Coronary artery (tissue), 2 donors: Measurements from ENCODE around the gene NAA60.
"Not testable (repeated sequence)": the region's sequence is repeated elsewhere in the genome, so short reads cannot be mapped to it uniquely, and the experiment has no call there.

Experiments
- DNase-seq: peaks from one replicate; pipeline ENCODE4 v3.0.0-alpha.2; 2017; ENCODE audit warnings: low spot score
- H3K27ac ChIP-seq, 2 donors: fragments of 200-600 bp; sonication (generic); one replicate each; pipeline ENCODE4 v1.5.1; 2016 to 2019
- H3K4me3 ChIP-seq: fragments of 200-600 bp; sonication (generic); 2 replicates; pipeline ENCODE4 v1.5.1; 2016; ENCODE audit warnings: mild to moderate bottlenecking, moderate library complexity
- TF ChIP-seq, protein P1 (sequence below): fragments of 200-600 bp; sonication (generic); IDR thresholded peaks from one replicate; pipeline ENCODE4 v1.5.1; 2019; ENCODE audit warnings: antibody characterized with exemption

NAA60 gene

GRCh38 chr16:3520841-3521240, 77.4 kb downstream of the NAA60 start:
- no peak for DNase-seq
- TF ChIP-seq, protein P1, sequence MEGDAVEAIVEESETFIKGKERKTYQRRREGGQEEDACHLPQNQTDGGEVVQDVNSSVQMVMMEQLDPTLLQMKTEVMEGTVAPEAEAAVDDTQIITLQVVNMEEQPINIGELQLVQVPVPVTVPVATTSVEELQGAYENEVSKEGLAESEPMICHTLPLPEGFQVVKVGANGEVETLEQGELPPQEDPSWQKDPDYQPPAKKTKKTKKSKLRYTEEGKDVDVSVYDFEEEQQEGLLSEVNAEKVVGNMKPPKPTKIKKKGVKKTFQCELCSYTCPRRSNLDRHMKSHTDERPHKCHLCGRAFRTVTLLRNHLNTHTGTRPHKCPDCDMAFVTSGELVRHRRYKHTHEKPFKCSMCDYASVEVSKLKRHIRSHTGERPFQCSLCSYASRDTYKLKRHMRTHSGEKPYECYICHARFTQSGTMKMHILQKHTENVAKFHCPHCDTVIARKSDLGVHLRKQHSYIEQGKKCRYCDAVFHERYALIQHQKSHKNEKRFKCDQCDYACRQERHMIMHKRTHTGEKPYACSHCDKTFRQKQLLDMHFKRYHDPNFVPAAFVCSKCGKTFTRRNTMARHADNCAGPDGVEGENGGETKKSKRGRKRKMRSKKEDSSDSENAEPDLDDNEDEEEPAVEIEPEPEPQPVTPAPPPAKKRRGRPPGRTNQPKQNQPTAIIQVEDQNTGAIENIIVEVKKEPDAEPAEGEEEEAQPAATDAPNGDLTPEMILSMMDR, result no peak
- Histone ChIP-seq H3K27ac (no peak overlapping the region), H3K4me3 (no peak overlapping the region)

DNA sequence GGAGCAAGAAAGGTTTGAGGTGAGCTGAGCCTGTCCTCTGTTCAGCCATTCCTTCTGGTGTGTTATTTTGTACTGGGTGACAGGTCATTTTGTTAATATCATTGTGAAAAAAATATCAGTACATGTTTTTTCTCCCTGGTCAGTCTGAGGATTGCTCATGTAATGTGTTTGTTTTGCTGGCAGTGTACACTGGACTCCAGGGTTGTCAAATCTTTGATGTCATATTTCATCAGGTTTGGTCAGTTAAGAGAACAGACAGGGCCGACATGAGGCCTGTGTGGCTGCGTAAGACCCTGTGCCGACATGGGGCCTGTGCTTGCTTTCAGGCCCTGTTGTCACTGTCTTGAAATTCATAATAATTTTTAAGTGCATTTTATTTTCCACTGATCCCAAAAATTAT, 79.8 kb downstream of the NAA60 start:
- TF ChIP-seq, protein P1, result no peak
- no peak for DNase-seq

DNA sequence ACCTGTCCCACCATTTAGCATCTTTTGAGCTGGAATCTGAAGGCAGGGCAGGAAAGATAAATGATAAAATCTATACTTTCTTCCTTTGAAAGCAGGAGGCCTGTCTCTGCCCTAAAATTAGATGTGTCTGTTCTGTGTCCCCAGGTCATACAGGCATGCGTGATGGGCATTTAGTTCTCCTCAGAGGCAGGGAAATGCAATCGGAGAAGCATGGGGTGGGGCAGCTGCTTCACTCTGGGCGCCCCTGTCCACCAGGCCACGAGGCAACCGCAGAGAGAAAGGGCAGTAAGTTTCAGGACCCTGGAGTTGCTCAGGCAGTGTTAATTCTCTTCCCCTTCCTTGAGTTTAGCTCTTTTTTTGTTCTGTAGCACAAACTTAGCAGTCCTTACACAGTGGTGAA, 82.5 kb downstream of the NAA60 start:
- H3K27ac ChIP-seq, result no peak overlapping the region
- TF ChIP-seq, protein P1, result no peak
- H3K4me3 ChIP-seq, result no peak overlapping the region
- DNase-seq, result no peak

More for the DNA sequence above, 79.8 kb downstream of the NAA60 start:
- no peak overlapping the region for H3K4me3 ChIP-seq
- H3K27ac ChIP-seq, result no peak overlapping the region

- not testable (repeated sequence) for H3K4me3 ChIP-seq, DNase-seq, H3K27ac ChIP-seq
- TF ChIP-seq, protein P1, result peak; percentile 56
These were observed 83.8 kb downstream of the NAA60 start for GRCh38 chr16:3527216-3527829.

DNA sequence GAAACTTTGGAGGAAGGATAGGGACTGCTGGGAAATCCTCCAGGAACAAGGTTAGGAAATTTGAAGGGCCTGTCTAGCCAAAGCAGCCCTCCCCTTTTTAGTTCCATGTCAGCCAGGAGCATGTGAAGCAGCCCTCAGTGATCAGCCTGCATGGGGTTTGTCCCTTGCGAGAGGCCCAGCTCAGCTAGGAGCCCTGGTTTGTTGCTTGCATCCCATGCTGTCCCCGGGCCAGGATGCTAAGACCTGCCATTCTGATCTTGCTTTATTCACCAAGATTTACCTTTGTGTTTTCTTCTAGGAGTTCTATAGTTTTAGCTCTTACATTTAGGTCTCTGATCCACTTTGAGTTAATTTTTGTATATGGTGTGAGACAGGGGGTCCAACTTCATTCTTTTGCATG, 84.9 kb downstream of the NAA60 start:
- Histone ChIP-seq H3K27ac (no peak overlapping the region), H3K4me3 (no peak overlapping the region)
- TF ChIP-seq, protein P1, result no peak
- no peak for DNase-seq

DNA sequence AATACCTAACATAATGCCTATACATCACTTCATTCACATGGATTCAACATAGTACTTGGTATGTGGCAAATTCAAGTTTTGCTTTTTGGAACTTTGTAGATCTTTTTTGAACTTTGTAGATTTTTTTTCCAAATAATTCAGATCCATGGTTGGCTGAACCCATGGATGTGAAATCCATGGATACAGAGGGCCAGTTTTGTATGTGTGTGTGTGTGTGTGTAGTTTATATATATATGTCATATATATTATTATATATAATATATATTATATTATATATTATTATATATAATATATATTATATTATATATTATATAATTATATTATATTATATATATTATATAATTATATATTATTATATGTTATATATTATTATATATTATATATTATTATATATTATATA, 85.7 kb downstream of the NAA60 start:
- Histone ChIP-seq H3K4me3 (no peak overlapping the region), H3K27ac (no peak overlapping the region)
- no peak for DNase-seq
- TF ChIP-seq, protein P1, result no peak

DNA sequence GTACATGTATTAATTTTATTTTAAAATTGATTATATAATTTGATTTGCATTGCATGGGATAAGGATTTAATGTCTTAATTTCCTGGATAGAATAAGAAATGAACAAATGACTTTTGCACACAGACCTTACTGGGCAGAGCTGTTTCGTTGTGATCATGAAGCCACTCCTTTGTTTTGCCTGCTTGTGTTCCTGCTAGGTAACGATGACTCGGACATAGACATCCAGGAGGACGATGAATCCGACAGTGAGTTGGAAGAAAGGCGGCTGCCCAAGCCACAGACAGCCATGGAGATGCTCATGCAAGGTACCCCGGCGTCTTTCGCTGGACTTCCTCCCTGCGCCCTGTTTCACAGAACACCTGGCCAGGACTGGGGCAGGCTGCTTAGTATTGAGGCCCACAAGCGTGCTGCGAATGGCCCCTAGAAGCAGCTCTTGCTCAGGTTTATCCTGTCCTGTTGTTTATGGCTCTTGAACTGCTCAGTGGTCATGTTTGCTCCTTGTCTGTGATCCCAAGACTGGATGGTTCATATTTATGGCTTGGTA, 87.0 kb downstream of the NAA60 start:
- H3K4me3 ChIP-seq, result no peak overlapping the region
- TF ChIP-seq, protein P1, result no peak
- no peak for DNase-seq
- H3K27ac ChIP-seq, result no peak overlapping the region
